A673 (cell line): ENCODE data around the gene TNIP1.

Experiments used
- CTCF ChIP-seq: fragments of 300-800, 200-600 bp; sonication (generic); conservative IDR thresholded peaks from 2 replicates; pipeline ENCODE4 v1.5.1; 2017; ENCODE audit warnings: low read depth, mild to moderate bottlenecking, antibody characterized with exemption, low read length, moderate library complexity, mixed read lengths
- EZH2 ChIP-seq: fragments of 200-600 bp; sonication (generic); IDR thresholded peaks from 2 replicates; pipeline ENCODE4 v1.6.1; 2017; ENCODE audit warnings: borderline replicate concordance, low read depth, mild to moderate bottlenecking, mixed read lengths, antibody characterized with exemption, low read length; ENCODE audit not compliant: poor library complexity, severe bottlenecking

GRCh38 chr5:151060742-151061141 is 20.1 kb downstream of the TNIP1 start:
- TF ChIP-seq CTCF: no peak
- TF ChIP-seq EZH2: no peak
